ENCODE data around the gene GIPR. TPM values are rescaled to one million over a fixed set of nuclear protein-coding genes. Genes with fewer than 3 reads are reported as not detected.
A peak's percentile ranks its signal among the peaks of the same experiment; 100 is the strongest.

The GIPR gene
- total and polyA plus RNA-seq, 2 of the 13 experiments (the other 11 are each of a cell fraction or from before 2014, with no cell fraction given) = 0.15 to 1.2 TPM

DNA sequence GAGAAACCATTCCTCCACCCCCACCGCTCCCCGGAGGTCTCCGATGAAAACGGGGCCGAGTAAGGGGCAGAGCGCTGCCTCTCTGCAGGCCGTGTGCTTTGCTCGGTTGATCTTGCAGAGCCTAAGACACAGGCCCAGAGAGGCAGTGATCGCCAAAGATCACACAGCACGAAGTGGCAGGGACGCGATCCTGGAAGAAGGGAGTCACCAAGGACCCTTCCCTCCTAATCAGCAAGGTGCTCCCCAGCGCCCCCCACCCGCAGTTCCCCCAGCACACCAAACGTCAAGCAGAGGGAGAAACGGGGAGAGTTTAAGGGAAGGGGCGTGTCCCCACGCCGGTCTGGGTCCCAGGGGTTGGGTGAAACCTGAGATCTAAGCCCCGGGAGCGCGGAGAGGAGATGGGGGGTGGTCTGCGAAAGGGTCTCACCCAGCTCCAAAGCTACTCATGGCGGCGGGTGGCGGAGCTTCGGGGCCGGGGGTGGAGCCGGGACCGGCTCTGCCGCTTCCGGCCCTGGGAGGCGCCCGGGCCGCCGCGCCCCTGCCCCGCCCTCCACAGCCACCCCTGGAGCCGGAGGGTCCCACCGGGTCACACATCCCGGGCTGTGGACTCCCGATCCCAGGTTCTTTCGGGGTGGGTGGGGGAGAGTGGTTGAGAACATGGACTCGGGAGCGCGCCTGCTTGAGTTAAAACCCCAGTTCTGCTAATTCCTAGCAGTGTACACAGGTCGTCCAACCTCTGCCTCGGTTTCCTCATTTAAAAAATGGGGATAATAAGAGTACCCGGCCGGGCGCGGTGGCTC is 28.9 kb upstream of the GIPR start, which contains the start of gene EML2 (continued):
- TF ChIP-seq HNRNPK (IDR thresholded peaks at IDR 0.05; ENCODE audit: low read depth, low read length, poor library complexity, severe bottlenecking) (no peak), HNRNPH1 (optimal IDR thresholded peaks at IDR 0.05; ENCODE audit: low read depth, low read length) (no peak), ZNF121 (CRISPR knock-in tag; IDR thresholded peaks at IDR 0.05) (no peak), PHF5A (CRISPR knock-in tag; IDR thresholded peaks at IDR 0.05; ENCODE audit: low read depth, unreplicated experiment) (no peak), TRIM24 (CRISPR knock-in tag; IDR thresholded peaks at IDR 0.05) (no peak), ZFX (CRISPR knock-in tag; IDR thresholded peaks at IDR 0.05; ENCODE audit: low read depth) (0 out of 2 replicates have a peak, but pooled peaks have one; percentile 29), ZMAT3 (CRISPR knock-in tag; conservative IDR thresholded peaks at IDR 0.05) (no peak), KMT2A (CRISPR knock-in tag; IDR thresholded peaks at IDR 0.05) (no peak), DMAP1 (CRISPR knock-in tag; IDR thresholded peaks at IDR 0.05) (no peak), KDM3A (CRISPR knock-in tag; IDR thresholded peaks at IDR 0.05; ENCODE audit: low read depth) (no peak), SAP130 (CRISPR knock-in tag; IDR thresholded peaks at IDR 0.05; ENCODE audit: low read depth) (peak; percentile 55), EHMT2 (IDR thresholded peaks at IDR 0.05; ENCODE audit: borderline replicate concordance, low read depth, low read length) (no peak), ZNF629 (CRISPR knock-in tag; conservative IDR thresholded peaks at IDR 0.05) (peak; percentile 18; the same call in 1 of the 2 replicates), MBNL3 (CRISPR knock-in tag; conservative IDR thresholded peaks at IDR 0.05) (no peak)
- TF ChIP-seq, protein P1, sequence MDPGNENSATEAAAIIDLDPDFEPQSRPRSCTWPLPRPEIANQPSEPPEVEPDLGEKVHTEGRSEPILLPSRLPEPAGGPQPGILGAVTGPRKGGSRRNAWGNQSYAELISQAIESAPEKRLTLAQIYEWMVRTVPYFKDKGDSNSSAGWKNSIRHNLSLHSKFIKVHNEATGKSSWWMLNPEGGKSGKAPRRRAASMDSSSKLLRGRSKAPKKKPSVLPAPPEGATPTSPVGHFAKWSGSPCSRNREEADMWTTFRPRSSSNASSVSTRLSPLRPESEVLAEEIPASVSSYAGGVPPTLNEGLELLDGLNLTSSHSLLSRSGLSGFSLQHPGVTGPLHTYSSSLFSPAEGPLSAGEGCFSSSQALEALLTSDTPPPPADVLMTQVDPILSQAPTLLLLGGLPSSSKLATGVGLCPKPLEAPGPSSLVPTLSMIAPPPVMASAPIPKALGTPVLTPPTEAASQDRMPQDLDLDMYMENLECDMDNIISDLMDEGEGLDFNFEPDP (CRISPR knock-in tag; conservative IDR thresholded peaks at IDR 0.05) = no peak
- TF ChIP-seq, protein P2, sequence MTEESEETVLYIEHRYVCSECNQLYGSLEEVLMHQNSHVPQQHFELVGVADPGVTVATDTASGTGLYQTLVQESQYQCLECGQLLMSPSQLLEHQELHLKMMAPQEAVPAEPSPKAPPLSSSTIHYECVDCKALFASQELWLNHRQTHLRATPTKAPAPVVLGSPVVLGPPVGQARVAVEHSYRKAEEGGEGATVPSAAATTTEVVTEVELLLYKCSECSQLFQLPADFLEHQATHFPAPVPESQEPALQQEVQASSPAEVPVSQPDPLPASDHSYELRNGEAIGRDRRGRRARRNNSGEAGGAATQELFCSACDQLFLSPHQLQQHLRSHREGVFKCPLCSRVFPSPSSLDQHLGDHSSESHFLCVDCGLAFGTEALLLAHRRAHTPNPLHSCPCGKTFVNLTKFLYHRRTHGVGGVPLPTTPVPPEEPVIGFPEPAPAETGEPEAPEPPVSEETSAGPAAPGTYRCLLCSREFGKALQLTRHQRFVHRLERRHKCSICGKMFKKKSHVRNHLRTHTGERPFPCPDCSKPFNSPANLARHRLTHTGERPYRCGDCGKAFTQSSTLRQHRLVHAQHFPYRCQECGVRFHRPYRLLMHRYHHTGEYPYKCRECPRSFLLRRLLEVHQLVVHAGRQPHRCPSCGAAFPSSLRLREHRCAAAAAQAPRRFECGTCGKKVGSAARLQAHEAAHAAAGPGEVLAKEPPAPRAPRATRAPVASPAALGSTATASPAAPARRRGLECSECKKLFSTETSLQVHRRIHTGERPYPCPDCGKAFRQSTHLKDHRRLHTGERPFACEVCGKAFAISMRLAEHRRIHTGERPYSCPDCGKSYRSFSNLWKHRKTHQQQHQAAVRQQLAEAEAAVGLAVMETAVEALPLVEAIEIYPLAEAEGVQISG (CRISPR knock-in tag; IDR thresholded peaks at IDR 0.05) = peak; percentile 4; the same call in 1 of the 2 replicates
- TF ChIP-seq, protein P3, sequence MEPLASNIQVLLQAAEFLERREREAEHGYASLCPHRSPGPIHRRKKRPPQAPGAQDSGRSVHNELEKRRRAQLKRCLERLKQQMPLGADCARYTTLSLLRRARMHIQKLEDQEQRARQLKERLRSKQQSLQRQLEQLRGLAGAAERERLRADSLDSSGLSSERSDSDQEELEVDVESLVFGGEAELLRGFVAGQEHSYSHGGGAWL (CRISPR knock-in tag; IDR thresholded peaks at IDR 0.05) = no peak
- TF ChIP-seq, protein P4, sequence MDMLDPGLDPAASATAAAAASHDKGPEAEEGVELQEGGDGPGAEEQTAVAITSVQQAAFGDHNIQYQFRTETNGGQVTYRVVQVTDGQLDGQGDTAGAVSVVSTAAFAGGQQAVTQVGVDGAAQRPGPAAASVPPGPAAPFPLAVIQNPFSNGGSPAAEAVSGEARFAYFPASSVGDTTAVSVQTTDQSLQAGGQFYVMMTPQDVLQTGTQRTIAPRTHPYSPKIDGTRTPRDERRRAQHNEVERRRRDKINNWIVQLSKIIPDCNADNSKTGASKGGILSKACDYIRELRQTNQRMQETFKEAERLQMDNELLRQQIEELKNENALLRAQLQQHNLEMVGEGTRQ (IDR thresholded peaks at IDR 0.05; ENCODE audit: low read depth, low read length) = no peak
- TF ChIP-seq, protein P4 (CRISPR knock-in tag; IDR thresholded peaks at IDR 0.05; ENCODE audit: borderline replicate concordance) = no peak
- TF ChIP-seq, protein P5, sequence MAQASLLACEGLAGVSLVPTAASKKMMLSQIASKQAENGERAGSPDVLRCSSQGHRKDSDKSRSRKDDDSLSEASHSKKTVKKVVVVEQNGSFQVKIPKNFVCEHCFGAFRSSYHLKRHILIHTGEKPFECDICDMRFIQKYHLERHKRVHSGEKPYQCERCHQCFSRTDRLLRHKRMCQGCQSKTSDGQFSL (CRISPR knock-in tag; IDR thresholded peaks at IDR 0.05) = no peak
- TF ChIP-seq, protein P6, sequence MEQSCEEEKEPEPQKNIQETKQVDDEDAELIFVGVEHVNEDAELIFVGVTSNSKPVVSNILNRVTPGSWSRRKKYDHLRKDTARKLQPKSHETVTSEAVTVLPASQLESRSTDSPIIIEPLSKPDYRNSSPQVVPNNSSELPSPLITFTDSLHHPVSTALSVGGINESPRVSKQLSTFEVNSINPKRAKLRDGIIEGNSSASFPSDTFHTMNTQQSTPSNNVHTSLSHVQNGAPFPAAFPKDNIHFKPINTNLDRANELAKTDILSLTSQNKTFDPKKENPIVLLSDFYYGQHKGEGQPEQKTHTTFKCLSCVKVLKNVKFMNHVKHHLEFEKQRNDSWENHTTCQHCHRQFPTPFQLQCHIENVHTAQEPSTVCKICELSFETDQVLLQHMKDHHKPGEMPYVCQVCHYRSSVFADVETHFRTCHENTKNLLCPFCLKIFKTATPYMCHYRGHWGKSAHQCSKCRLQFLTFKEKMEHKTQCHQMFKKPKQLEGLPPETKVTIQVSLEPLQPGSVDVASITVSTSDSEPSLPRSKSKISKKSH (CRISPR knock-in tag; IDR thresholded peaks at IDR 0.05; ENCODE audit: borderline replicate concordance) = 0 out of 2 replicates have a peak, but pooled peaks have one; percentile 28
